Neuronal stem cell (in vitro differentiated cells): Measurements from ENCODE around the gene AVL9.
"Not testable (repeated sequence)": the region's sequence is repeated elsewhere in the genome, so short reads cannot be mapped to it uniquely, and the experiment has no call there.

Experiments used
- DNase-seq: peaks from one replicate; pipeline ENCODE4 v3.0.0-alpha.2; 2013; ENCODE audit warnings: low spot score
- H2AFZ ChIP-seq: one replicate; pipeline ENCODE4 v1.6.1; 2013; ENCODE audit warnings: mild to moderate bottlenecking, low read length, inconsistent platforms
- H2AK5ac ChIP-seq: 2 replicates; pipeline ENCODE4 v1.6.1; 2013; ENCODE audit warnings: low read depth, mild to moderate bottlenecking, inconsistent platforms, low read length, moderate library complexity, mixed read lengths
- H2BK120ac ChIP-seq: 2 replicates; pipeline ENCODE4 v1.6.1; 2013; ENCODE audit warnings: low read depth, mild to moderate bottlenecking, inconsistent platforms, low read length, moderate library complexity, mixed read lengths
- H2BK12ac ChIP-seq: one replicate; pipeline ENCODE4 v1.6.1; 2013; ENCODE audit warnings: low read length, inconsistent platforms
- H2BK15ac ChIP-seq: 2 replicates; pipeline ENCODE4 v1.6.1; 2013; ENCODE audit warnings: mild to moderate bottlenecking, low read length, inconsistent platforms, mixed read lengths
- H2BK5ac ChIP-seq: one replicate; pipeline ENCODE4 v1.6.1; 2013; ENCODE audit warnings: inconsistent platforms, mild to moderate bottlenecking, low read length, moderate library complexity
- H3K14ac ChIP-seq: one replicate; pipeline ENCODE4 v1.6.1; 2013; ENCODE audit warnings: low read length, inconsistent platforms
- H3K18ac ChIP-seq: 2 replicates; pipeline ENCODE4 v1.6.1; 2013; ENCODE audit warnings: low read length, inconsistent platforms
- H3K23ac ChIP-seq: 2 replicates; pipeline ENCODE4 v1.6.1; 2013; ENCODE audit warnings: low read depth, mild to moderate bottlenecking, mixed read lengths, low read length, inconsistent platforms; ENCODE audit not compliant: poor library complexity
- H3K27ac ChIP-seq: replicated peaks from 3 replicates; pipeline ENCODE4 v1.5.1; 2013; ENCODE audit warnings: low read length, inconsistent platforms
- H3K27me3 ChIP-seq, 3 experiments: 2 replicates each; pipeline ENCODE4 v1.6.1; 2013; ENCODE audit warnings: low read length in 3 of 3, mild to moderate bottlenecking in 2 of 3, inconsistent platforms in 1 of 3, low read depth in 1 of 3, mixed read lengths in 1 of 3, moderate library complexity in 1 of 3; ENCODE audit not compliant: control insufficient read depth in 3 of 3, insufficient read depth in 3 of 3
- H3K36me3 ChIP-seq, 2 donors: replicated peaks in 1 of 2; 2 replicates each; pipeline ENCODE4 v1.6.1; 2013; ENCODE audit warnings: low read length in 2 of 2; ENCODE audit not compliant: control insufficient read depth in 2 of 2, insufficient read depth in 2 of 2
- H3K4ac ChIP-seq: 2 replicates; pipeline ENCODE4 v1.6.1; 2013; ENCODE audit warnings: inconsistent platforms, mild to moderate bottlenecking, low read length, moderate library complexity
- H3K4me1 ChIP-seq, 2 donors: 1 replicate in 1 of 2; 2 replicates in 1 of 2; pipeline ENCODE4 v1.6.1; 2013; ENCODE audit warnings: low read length in 2 of 2, low read depth in 1 of 2; ENCODE audit not compliant: control insufficient read depth in 2 of 2, insufficient read depth in 1 of 2
- H3K4me2 ChIP-seq: one replicate; pipeline ENCODE4 v1.6.1; 2013; ENCODE audit warnings: mild to moderate bottlenecking, low read length, inconsistent platforms; ENCODE audit not compliant: insufficient read depth, poor library complexity, severe bottlenecking
- H3K4me3 ChIP-seq, 2 donors: 2 replicates each; pipeline ENCODE4 v1.5.1; 2013; ENCODE audit warnings: low read length in 2 of 2, mild to moderate bottlenecking in 2 of 2, inconsistent platforms in 1 of 2, moderate library complexity in 1 of 2
- H3K79me1 ChIP-seq: one replicate; pipeline ENCODE4 v1.6.1; 2013; ENCODE audit warnings: low read depth, mild to moderate bottlenecking, inconsistent platforms, low read length, moderate library complexity
- H3K9ac ChIP-seq: one replicate; pipeline ENCODE4 v1.6.1; 2013; ENCODE audit warnings: mild to moderate bottlenecking, low read depth, low read length, inconsistent platforms; ENCODE audit not compliant: poor library complexity
- H3K9me3 ChIP-seq, 2 donors: replicated peaks in 1 of 2; 2 replicates each; pipeline versions ENCODE3 to v1.6.1; 2013; ENCODE audit warnings: low read length in 2 of 2, mild to moderate bottlenecking in 2 of 2, inconsistent platforms in 1 of 2, low read depth in 1 of 2, mixed read lengths in 1 of 2, moderate library complexity in 1 of 2; ENCODE audit not compliant: control insufficient read depth in 2 of 2, insufficient read depth in 1 of 2
- H4K8ac ChIP-seq: one replicate; pipeline ENCODE4 v1.6.1; 2013; ENCODE audit warnings: low read depth, mild to moderate bottlenecking, inconsistent platforms, low read length, moderate library complexity
- H4K91ac ChIP-seq: one replicate; pipeline ENCODE4 v1.6.1; 2013; ENCODE audit warnings: low read length, low read depth, mild to moderate bottlenecking, inconsistent platforms; ENCODE audit not compliant: poor library complexity
- WGBS, 2 donors: extraction: QIAGEN DNeasy Blood & Tissue Kit; methylation state at CpG; one replicate each; pipeline ENCODE4 v1.1.7; 2013; ENCODE audit warnings: missing lambda C conversion rate in 2 of 2, mixed read lengths in 1 of 2; ENCODE audit not compliant: insufficient read length in 2 of 2, insufficient replicate concordance in 1 of 2; ENCODE audit errors: extremely low coverage in 2 of 2; 5-methylcytosine and 5-hydroxymethylcytosine counted together

AVL9 gene

GRCh38 chr7:32618987-32619386, 123.7 kb downstream of the AVL9 start:
- no peak overlapping the region for H2AFZ ChIP-seq
- H3K4me2 ChIP-seq: no peak overlapping the region
- H2BK12ac ChIP-seq: no peak overlapping the region
- H2AK5ac ChIP-seq: no peak overlapping the region
- no peaks in the 10 kb centered on the region for H3K36me3 ChIP-seq
- no peak overlapping the region for H3K23ac ChIP-seq
- no peaks in the 10 kb centered on the region for H3K4me1 ChIP-seq
- H2BK15ac ChIP-seq: no peak overlapping the region
- H4K8ac ChIP-seq: no peak overlapping the region
- no peak overlapping the region for H3K27ac ChIP-seq
- DNase-seq: no peak
- no peak overlapping the region for H4K91ac ChIP-seq
- H3K9me3 ChIP-seq: no peaks in the 10 kb centered on the region
- no peak overlapping the region for H3K4me3 ChIP-seq
- no peak overlapping the region for H3K18ac ChIP-seq
- H3K14ac ChIP-seq: no peak overlapping the region
- no peak overlapping the region for H2BK5ac ChIP-seq
- H2BK120ac ChIP-seq: no peak overlapping the region
- no peak overlapping the region for H3K4ac ChIP-seq
- WGBS, 2 donors: no CpG with 5 or more reads among the region's 4 CpGs
- H3K27me3 ChIP-seq: no peaks in the 10 kb centered on the region
- no peak overlapping the region for H3K9ac ChIP-seq
- no peaks in the 10 kb centered on the region for H3K79me1 ChIP-seq

DNA sequence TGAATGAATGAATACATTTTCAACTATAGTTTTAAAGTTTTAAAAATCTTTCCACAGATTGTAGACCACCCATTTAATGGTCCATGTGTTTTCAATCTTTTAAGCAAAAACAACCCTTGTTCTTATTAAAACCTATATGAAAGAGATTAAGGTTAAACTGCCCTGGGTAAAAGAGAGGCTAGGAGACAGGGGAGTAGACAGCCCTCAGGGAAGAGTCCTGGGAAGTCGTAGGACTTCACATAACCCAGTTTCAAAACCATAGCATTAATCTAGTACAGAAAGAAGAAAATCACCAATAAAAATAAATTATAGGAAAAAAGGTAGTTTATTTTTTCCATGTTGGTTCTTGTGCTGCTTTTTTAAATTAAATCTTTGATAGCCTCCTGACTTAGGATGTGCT, 124.1 kb downstream of the AVL9 start:
- not testable (repeated sequence) for H4K91ac ChIP-seq, H3K36me3 ChIP-seq, H3K79me1 ChIP-seq, H2AK5ac ChIP-seq, DNase-seq, H2AFZ ChIP-seq, H3K4me3 ChIP-seq, H3K4me2 ChIP-seq, H3K14ac ChIP-seq, H3K9me3 ChIP-seq, H2BK12ac ChIP-seq, H2BK5ac ChIP-seq, H3K23ac ChIP-seq, H3K9ac ChIP-seq, H3K27me3 ChIP-seq, H3K4me1 ChIP-seq, H3K27ac ChIP-seq, H2BK15ac ChIP-seq, H3K18ac ChIP-seq, H4K8ac ChIP-seq, H3K4ac ChIP-seq, H2BK120ac ChIP-seq
- no CpG with 5 or more reads among the region's 1 CpG for WGBS, 2 donors

DNA sequence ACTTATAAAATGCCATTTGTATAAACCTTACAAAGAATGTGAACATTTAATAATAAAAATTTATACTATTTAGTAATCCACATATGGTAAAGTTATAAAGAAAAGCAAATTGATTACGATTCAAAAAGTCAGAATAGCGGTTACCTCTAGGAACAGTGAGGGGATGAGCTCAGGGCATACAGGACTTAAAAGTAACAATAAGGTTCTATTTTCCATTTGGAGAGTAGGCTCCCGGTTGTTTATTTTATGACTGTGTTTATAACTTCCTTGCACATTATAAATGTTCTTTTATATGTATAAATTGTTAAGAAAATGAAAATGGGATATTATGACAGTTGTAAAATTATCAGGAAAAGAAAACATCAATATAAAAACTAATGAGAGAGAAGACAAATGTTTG, 135.7 kb downstream of the AVL9 start:
- no peaks in the 10 kb centered on the region for H3K27me3 ChIP-seq
- H3K4me2 ChIP-seq: no peak overlapping the region
- H2AFZ ChIP-seq: no peak overlapping the region
- H2BK15ac ChIP-seq: no peak overlapping the region
- no peak overlapping the region for H2BK12ac ChIP-seq
- no peak overlapping the region for H2AK5ac ChIP-seq
- no peak overlapping the region for H4K8ac ChIP-seq
- H3K18ac ChIP-seq: no peak overlapping the region
- H3K9ac ChIP-seq: no peak overlapping the region
- no peak overlapping the region for H3K14ac ChIP-seq
- H3K27ac ChIP-seq: no peak overlapping the region
- no peak overlapping the region for H3K23ac ChIP-seq
- DNase-seq: no peak
- no peaks in the 10 kb centered on the region for H3K9me3 ChIP-seq
- no peak overlapping the region for H3K4me3 ChIP-seq
- no peaks in the 10 kb centered on the region for H3K36me3 ChIP-seq
- WGBS, 2 donors: no CpG with 5 or more reads among the region's 3 CpGs
- no peaks in the 10 kb centered on the region for H3K4me1 ChIP-seq
- no peak overlapping the region for H3K4ac ChIP-seq
- no peak overlapping the region for H2BK5ac ChIP-seq
- H2BK120ac ChIP-seq: no peak overlapping the region
- no peak overlapping the region for H4K91ac ChIP-seq
- no peaks in the 10 kb centered on the region for H3K79me1 ChIP-seq

- not testable (repeated sequence) for H3K9me3 ChIP-seq, H3K4ac ChIP-seq, H2AK5ac ChIP-seq, H4K91ac ChIP-seq, H3K27ac ChIP-seq, H2BK15ac ChIP-seq, H3K23ac ChIP-seq, H3K4me3 ChIP-seq, H3K14ac ChIP-seq, H2BK5ac ChIP-seq, H3K79me1 ChIP-seq, H3K4me1 ChIP-seq, H3K18ac ChIP-seq, H3K9ac ChIP-seq, H2AFZ ChIP-seq, H3K36me3 ChIP-seq, H2BK120ac ChIP-seq, H3K27me3 ChIP-seq, DNase-seq, H4K8ac ChIP-seq, H2BK12ac ChIP-seq, H3K4me2 ChIP-seq
- WGBS, 2 donors: no CpG with 5 or more reads among the region's 5 CpGs
Measured at GRCh38 chr7:32631590-32632497, 136.6 kb downstream of the AVL9 start.
